ENCODE data around the gene SLC2A6. TPM values are rescaled to one million over a fixed set of nuclear protein-coding genes. Genes with fewer than 3 reads are reported as not detected.

Gene SLC2A6
- total and polyA plus RNA-seq, 2 donors from 2014 or later: 2.5 to 5.8 TPM

GRCh38 chr9:133470988-133471387, 7.9 kb downstream of the SLC2A6 start:
- Histone ChIP-seq H3K4me3 (ENCODE audit: low read length in 3 of 3) (no peak overlapping the region), H3K9ac (ENCODE audit: low read length in 3 of 3) (no peak overlapping the region), H3K4me1 (ENCODE audit: control insufficient read depth in 2 of 3, insufficient read depth in 2 of 3, low read depth in 1 of 3, low read length in 3 of 3) (no peaks in the 10 kb centered on the region), H3K36me3 (ENCODE audit: control insufficient read depth in 2 of 3, insufficient read depth in 3 of 3, low read length in 3 of 3) (peaks cover 0 to 7% (median 0%) of the 10 kb centered on the region in 3 donors), H3K27ac (ENCODE audit: low read depth in 2 of 2, low read length in 2 of 2) (no peak overlapping the region), H3K27me3 (ENCODE audit: control insufficient read depth, insufficient read depth, low read length) (no peaks in the 10 kb centered on the region), H3K9me3 (ENCODE audit: control insufficient read depth in 2 of 3, insufficient read depth in 1 of 3, low read length in 3 of 3) (no peaks in the 10 kb centered on the region)
- no peak for FAIRE-seq
- TF ChIP-seq CTCF (IDR thresholded peaks at IDR 0.05; ENCODE audit: borderline replicate concordance, extremely low read depth, insufficient read depth): no peak
- DNase-seq: no peak
- intact Hi-C loops (cut with DNase I): no loop called here

- DNase-seq (peak in 1 of 5 donors; percentile 59), FAIRE-seq (no peak)
- no peak overlapping the region for H3K9ac ChIP-seq (ENCODE audit: low read length in 3 of 3)
- no peaks in the 10 kb centered on the region for H3K4me1 ChIP-seq (ENCODE audit: control insufficient read depth in 2 of 3, insufficient read depth in 2 of 3, low read depth in 1 of 3, low read length in 3 of 3)
- no peak overlapping the region for H3K4me3 ChIP-seq (ENCODE audit: low read length in 3 of 3)
- intact Hi-C loops (cut with DNase I): no loop called here
- no peak overlapping the region for H3K27ac ChIP-seq (ENCODE audit: low read depth in 2 of 2, low read length in 2 of 2)
- peaks cover 0 to 10% (median 0%) of the 10 kb centered on the region in 3 donors for H3K36me3 ChIP-seq (ENCODE audit: control insufficient read depth in 2 of 3, insufficient read depth in 3 of 3, low read length in 3 of 3)
- H3K9me3 ChIP-seq (ENCODE audit: control insufficient read depth in 2 of 3, insufficient read depth in 1 of 3, low read length in 3 of 3): no peaks in the 10 kb centered on the region
- TF ChIP-seq CTCF (IDR thresholded peaks at IDR 0.05; ENCODE audit: borderline replicate concordance, extremely low read depth, insufficient read depth): no peak
- no peaks in the 10 kb centered on the region for H3K27me3 ChIP-seq (ENCODE audit: control insufficient read depth, insufficient read depth, low read length)
These were observed 8.4 kb downstream of the SLC2A6 start for GRCh38 chr9:133470427-133470924.

- H3K4me3 ChIP-seq (ENCODE audit: low read length in 3 of 3): no peak overlapping the region
- H3K27ac ChIP-seq (ENCODE audit: low read depth in 2 of 2, low read length in 2 of 2): no peak overlapping the region
- DNase-seq (peak in 1 of 5 donors; percentile 59), FAIRE-seq (no peak)
- H3K27me3 ChIP-seq (ENCODE audit: control insufficient read depth, insufficient read depth, low read length): no peaks in the 10 kb centered on the region
- TF ChIP-seq CTCF (IDR thresholded peaks at IDR 0.05; ENCODE audit: borderline replicate concordance, extremely low read depth, insufficient read depth): no peak
- H3K9ac ChIP-seq (ENCODE audit: low read length in 3 of 3): no peak overlapping the region
- H3K9me3 ChIP-seq (ENCODE audit: control insufficient read depth in 2 of 3, insufficient read depth in 1 of 3, low read length in 3 of 3): no peaks in the 10 kb centered on the region
- H3K4me1 ChIP-seq (ENCODE audit: control insufficient read depth in 2 of 3, insufficient read depth in 2 of 3, low read depth in 1 of 3, low read length in 3 of 3): no peaks in the 10 kb centered on the region
- H3K36me3 ChIP-seq (ENCODE audit: control insufficient read depth in 2 of 3, insufficient read depth in 3 of 3, low read length in 3 of 3): peaks cover 0 to 13% (median 0%) of the 10 kb centered on the region in 3 donors
- intact Hi-C loops (cut with DNase I): no loop called here
These were observed 10.0 kb downstream of the SLC2A6 start for GRCh38 chr9:133468777-133469421.

All from kidney (tissue), 14 donors.